Activated CD4-positive, CD25-positive, alpha-beta regulatory T cell (primary cell): ENCODE data around the gene PRRG2.

Experiments
- DNase-seq, 4 experiments: peaks; one replicate each; lab custom pipeline; 2025; lab: John Stamatoyannopoulos, UW

Gene PRRG2

DNA sequence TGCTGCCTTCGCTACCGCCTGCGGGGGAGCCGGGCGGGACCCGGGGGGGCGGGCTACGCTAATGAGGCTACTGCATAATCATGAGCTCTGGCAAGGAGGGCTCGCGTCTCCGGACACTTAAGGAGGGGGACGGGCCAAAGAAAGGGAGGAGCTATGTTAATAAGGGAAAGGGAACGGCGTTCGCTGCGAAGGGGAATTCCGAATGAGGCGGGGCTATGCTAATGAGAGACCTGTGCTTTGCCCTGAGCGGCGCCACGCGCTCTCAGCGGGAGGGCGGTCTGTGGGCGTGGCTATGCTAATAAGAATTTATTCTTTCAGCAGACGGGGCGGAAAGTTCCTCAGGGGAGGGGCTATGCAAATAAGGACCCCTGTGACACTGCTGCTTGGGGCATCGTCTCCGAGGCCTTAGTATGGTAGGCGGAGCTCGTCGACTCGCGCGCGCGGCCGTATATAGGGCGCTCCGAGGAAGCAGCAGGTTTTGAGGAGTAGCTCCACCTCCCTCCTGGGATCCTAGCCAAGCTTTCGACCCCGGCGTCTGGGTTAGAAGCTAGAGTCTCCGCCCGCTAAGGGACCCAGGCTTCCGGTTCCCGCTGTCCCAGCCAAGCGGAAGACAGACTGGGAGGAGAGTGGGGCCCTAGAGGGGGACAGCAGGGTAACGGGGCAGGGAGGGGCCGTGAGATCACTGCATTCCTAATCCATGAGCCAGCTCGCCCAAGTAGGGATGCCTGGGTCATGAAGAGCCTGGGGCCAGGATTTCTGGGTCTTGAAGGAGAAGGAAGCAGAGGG, 59.2 kb downstream of the PRRG2 start, which contains the start of gene RRAS:
RRAS (minus strand) TSS at position 31 of the 786 bp plus-strand sequence. CDS start 45 bp downstream, outside the sequence.
- DNase-seq, result peak; percentile 98 to 99 (median 99)
